Stimulated activated CD8-positive, alpha-beta memory T cell treated with anti-CD3 and anti-CD28 coated beads, Interleukin-12 subunit alpha, Interleukin-12 subunit beta, amount 100 ng/mL, for 1 hour (primary cell): ENCODE measurements around the gene PLEK2.
A peak's percentile ranks its signal among the peaks of the same experiment; 100 is the strongest.

Source experiments
- DNase-seq: peaks from one replicate; pipeline ENCODE4 v3.0.0-alpha.2; 2020; ENCODE audit warnings: low read depth

PLEK2 gene

DNA sequence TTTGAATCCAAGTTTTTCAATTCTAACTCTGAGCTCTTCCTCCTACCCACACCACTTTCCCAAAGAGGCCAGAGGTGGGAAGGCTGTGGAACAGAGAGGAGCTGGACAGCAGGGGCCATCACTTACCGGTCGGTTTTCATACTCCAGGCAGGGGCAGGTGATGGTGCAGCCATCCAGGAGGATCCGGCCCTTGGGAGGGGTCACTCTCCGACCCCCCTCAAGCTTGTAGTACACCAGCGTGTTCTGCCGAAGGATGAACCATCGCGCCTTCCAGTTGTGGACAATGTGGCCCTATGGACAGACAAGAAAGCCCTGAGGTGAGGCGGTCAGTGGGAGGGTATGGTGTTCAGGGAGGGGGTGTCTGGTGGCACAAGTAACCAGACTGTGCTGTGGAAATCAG is 14.4 kb downstream of the PLEK2 start:
- DNase-seq = no peak

DNA sequence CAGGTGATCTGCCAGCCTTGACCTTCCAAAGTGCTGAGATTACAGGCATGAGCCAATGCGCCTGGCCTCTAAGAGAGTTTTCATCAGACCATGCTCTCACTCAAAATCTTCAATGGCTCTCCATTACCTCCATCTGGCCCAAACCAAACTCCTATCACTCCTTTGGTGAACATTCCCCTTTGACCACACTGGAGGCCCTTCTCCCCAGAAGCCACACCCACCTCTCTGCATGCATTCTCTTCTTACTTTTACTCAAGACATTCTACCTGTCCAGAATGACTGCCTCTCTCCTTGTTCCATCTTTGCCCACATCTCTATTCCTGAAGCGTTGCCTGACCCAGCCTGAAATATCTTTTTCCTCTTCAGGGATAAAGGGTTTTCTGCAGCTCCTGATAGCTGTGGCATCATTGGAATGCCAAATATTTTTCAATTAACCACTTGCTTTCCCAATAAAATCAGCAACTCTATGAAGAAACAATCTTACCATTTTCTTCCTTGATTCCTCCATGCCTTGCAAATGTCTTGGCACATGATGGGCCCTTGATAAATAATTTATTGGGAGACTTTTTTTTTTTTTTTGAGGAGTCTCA is 15.5 kb downstream of the PLEK2 start:
- DNase-seq = no peak

DNA sequence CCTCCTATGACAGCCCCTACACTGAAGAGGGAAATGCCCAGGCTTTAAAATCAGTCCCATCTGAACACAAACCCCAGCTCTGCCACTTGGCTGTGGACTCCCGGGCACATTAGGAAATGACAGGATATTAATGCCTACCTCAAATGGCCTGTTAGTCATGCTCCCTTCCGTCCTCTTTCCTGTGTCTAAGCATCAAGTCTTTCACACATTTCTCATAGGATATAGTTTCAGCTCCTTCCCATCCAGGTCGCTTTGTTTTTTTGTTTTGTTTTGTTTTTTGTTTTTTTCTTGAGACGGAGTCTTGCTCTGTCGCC is 16.1 kb downstream of the PLEK2 start:
- DNase-seq = no peak

DNA sequence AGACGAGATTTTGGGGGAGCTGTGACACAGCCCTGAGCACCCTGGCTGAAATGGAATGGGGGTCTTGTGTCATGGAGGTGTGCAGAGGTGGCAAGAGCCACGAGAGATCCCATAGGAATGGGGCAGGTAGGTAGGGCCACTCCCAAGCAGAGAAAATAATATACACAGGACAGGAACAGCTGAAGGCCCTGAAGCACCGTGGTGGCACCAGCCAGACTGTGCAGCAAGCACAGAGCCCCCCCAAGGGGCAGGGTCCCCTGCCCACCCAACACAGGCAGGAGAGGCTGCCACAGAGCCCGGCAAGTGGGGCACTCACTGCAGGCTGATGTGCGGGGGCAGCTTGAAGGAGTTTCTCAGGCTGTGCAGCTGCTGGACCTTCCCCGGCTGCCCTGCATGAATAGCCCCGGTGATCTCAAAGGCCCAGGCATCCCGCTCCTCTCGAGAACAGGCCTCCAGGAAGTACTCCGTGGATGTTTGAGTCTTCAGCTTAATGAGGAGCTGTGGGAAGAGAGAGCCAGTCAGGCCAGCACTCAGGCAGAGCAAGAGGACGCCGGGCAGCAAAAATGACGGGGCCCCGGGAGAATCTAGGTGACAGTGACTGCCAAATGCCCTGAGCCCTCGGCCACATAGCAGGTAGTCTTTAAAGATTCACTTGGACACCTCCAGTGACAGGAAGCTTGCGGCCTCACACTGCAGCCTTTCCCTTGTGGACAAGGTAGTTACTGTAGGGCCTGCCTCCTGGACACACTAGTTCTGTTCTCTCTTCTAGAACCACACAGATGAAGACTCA is 16.7 kb downstream of the PLEK2 start:
- no peak for DNase-seq

DNA sequence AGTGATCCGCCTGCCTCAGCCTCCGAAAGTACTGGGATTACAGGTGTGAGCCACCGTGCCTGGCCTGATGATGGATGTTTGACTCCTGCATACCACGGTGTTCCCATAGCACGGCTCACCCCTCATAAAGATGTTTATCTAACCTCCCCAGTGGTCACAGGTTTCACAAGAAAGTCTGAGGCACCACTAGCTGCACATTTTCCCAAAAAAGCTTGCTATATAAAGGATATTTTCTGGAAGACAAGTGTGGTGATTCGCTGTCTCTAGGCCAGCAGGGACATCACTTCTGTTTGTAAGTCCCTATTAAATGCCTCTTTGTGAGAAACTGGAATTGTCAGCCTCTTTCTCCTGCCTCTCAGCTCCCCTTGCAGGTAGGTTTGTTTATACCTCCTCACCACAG is 18.3 kb downstream of the PLEK2 start:
- no peak for DNase-seq

DNA sequence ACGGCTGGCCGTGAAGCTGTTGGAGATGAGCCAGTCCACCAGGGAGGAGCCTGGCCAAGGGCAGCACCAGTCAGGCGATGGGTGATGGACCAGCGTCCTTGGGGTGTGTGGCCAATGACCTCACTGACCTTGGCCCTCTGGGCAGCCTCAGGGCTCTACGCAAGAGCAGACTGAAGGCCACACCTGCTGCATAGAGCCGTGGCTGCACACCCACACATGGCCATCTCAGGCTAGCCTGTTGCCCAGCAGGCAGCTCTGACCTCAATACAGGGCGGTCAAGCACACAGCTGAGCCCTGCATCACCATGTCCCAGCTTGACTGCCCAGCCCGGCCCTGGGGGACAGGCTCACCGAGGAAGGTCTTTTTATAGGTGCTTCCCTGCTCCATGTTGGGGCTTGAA is 19.2 kb downstream of the PLEK2 start:
- DNase-seq = no peak

DNA sequence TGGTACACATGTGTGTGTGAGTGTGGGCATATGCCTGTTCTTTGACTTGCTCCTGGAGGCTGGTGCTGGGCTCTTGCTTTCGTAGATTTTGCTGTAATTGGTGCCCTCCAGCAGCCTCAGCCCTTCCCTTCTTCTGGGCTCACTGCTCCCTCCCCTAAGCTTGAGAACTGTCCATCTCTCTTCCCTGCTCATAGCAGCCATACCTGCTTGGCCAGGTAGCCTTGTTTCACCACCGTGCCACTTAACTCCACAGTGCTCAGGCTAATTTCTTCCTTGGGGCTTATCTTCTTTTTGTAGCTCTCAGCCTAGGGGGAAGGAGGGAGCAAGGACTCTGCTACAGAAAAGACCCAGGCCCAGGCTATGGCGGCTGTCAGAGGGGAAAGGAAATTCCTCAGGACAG is 19.8 kb downstream of the PLEK2 start:
- no peak for DNase-seq

DNA sequence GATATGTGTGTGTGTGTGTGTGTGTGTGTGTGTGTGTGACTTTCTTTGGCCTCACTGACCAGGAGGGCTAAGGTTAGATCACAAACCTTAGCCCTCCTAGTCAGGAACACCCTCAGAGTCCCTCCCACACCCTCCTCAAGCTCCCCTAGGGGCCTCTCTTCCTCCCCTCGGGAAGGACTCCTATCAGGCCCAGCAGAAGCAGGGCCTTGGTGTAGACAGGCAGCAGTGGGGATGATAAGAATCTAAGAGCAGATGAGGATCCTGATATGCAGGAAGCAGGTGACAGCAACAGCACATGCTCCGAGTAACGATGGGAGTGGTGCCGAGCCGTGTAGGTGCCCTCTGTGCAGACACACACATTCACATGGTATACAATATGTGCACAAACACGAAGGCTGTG is 20.7 kb downstream of the PLEK2 start:
- no peak for DNase-seq

DNA sequence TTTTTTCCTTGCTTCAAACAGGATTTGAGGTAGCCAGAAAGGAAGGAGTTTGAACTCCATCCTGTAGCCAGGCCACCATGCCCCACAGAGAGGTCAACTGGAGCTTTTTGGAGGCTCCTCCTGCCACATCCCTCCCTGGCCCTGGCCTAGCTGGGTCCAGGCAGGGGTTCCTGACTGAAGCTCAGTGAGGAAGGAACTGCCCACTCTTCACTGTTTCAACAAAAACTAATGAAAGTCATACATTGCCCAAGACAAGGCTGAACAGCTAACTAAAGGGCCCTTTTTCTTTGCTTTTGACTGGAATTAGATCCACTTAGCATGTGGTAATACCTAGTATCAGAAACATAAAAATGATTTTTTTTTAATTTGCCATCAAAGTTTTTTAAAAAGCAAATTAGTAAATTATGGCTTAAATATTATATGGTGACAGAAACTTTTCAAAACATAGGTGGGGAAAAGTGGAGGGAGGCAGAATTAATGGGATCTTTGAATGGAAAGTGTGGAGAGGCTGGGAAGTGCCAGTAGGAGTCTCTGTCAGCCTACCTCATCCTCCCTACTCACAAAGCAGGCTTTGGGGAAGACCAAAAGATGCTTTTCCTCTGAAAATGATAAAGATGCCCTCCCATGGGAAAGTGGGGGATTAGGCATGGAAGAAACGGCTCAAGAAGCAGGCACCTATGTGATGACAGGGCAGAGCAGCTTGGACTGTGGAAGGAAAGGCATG is 22.0 kb downstream of the PLEK2 start:
- no peak for DNase-seq

DNA sequence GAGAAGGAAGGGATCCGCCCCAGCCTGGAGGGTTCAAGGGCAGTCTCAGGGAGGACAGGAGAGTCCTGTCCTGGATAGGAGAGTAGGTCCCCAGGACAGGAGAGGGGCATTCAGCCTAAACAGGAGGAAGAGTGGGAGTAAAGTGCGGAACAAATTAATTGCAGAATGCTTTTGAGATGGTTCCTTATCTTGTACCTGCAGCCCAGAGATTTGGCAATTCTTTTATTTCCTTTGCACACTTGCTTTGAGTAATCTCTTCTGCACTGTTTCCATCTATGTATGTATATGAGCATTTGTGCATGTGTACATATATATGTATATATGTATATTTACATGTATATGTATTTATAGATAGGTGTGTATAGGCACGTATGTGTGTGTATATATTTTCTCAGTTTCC is 22.7 kb downstream of the PLEK2 start:
- DNase-seq = no peak

DNA sequence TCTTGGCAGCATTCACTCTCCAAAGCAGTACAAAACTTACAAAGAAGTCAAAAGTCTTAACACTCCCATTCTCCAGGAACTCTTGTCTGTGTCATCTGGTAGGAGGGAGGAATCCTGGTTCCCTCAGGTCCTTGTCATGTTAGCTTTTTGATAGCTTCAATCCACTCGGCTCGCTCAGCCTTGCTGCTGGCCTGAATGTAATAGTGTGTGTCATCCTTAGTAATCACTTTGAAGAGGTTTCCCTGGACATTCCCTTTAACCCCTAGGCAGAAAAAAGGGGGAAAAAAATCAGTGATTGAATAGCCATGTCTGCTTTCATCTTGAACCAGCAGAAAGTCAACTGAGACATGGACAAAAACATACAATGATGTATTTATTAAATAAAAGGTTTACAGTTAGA is 24.8 kb downstream of the PLEK2 start:
- DNase-seq = no peak

DNA sequence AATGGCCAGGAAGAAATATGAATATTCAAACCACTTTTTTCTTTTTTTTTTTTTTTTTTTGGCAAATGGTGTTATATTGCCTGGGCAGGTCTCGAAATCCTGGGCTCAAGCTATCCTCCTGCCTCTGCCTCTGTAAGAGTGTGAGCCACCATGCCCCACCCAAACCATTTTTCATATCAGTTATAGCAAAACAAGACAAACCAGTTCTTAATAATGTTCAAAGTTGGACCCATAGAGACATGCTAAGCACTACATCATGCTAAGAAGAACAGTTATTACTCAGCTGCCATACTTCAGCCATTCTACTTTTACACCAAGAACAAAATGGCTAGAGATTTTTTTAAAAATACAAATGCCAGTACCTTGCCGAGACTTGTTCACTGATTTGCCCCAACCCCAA is 26.3 kb downstream of the PLEK2 start:
- DNase-seq = no peak

DNA sequence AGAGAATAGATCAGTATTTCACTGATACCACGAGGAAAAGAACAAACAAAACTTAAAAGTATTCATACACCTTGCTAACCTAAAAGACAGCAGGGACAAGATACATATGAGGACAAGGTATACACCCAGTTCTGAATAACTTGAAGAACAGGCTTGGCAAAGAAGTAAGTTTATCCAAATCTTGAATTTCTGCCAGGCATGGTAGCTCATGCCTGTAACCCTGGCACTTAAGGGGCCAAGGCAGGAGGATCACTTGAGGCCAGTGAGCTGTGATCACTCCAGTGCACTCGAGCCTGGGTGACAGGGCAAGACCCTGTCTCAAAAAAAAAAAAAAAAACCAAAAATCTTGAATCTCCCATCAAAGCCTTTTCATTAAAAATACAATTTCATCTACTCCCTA is 26.8 kb downstream of the PLEK2 start:
- no peak for DNase-seq

DNA sequence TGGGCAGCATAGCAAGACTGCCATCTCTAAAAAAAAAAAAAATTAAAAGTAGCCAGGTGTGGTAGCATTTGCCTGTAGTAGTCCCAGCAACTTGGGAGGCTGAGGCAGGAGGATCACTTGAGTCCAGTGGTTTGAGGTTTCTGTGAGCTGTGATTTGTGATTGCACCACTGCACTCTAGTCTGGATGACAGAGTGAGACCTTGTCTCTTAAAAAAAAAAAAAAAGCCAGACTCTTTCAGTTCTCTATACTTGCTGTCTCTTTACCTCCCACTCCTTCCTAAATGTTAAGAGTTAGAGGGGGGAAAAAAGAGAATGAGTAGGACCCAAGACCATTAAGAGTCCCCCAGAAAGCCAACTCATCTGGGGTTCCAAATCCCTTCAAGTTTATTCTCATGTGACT is 34.0 kb downstream of the PLEK2 start:
- DNase-seq = no peak

DNA sequence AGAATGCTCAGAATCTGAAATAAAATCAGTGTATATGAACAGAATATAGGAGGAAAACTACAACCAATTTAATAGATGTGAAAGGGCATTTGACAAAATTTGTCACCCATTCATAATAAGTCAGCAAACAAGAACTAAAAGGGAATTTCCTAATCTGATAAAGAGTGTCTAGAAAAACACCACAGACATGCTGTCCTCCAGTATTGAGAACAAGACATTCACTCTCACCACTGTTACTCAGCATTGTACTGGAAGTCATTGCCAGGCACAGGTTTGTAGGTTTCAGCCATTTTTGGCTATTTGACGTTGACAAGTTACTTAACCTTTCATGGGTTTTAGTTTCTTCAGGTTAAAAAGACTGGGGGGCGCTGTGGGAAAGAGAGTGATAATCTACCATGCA is 38.6 kb downstream of the PLEK2 start:
- no peak for DNase-seq

DNA sequence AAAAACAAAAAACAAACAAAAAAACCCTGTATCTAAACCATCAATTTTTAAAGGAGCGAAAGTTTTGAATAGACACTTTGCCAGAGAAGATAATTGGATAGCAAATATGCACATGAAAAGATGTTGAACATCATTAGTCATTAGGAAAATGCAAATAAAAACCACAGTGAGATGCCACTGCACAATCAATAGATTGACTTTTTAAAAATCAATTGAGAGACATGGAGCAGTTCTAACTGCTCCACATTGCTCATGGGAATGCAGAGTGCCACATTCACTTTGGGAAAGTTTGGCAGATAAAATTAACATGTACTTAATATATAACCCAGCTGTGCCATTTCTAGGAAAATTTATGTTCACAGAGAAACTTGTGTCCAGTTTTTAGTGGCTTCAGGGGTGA is 39.1 kb downstream of the PLEK2 start:
- DNase-seq = no peak

DNA sequence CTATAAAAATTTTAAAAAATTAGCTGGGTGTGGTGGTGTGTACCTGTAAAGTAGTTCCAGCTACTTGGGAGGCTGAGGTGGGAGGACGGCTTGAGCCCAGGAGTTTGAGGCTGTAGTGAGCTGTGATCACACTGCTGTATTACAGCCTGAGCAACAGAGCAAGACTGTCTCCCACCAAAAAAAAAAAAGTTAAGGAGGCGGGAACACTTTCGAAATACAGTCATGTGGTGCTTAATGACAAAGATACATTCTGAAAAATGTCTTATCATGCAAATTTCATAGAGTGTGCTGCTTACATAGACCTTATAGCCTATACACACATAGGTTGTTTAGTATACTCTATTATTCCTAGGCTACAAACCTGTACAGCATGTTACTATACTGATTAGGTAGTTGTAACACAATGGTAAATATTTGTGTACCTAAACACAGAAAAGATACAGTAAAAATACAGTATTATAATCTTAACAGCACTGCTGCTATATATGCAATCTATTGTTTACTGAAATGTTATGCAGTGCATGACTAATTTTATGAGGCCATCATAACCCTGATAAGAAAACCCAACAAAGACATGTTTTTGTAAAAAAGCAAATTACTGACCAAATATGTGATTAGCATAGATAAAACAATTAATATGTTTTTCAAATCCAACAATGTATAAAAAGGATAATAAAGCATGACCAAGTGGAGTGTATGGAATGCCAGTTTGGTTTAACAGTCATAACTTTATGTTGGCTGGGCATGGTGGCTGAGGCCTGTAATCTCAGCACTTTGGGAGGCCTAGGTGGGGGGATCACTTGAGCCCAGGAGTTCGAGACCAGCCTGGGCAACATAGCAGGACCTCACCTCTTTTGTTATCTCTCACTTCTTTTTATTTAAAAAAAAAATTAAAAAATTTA is 40.5 kb downstream of the PLEK2 start:
- no peak for DNase-seq

DNA sequence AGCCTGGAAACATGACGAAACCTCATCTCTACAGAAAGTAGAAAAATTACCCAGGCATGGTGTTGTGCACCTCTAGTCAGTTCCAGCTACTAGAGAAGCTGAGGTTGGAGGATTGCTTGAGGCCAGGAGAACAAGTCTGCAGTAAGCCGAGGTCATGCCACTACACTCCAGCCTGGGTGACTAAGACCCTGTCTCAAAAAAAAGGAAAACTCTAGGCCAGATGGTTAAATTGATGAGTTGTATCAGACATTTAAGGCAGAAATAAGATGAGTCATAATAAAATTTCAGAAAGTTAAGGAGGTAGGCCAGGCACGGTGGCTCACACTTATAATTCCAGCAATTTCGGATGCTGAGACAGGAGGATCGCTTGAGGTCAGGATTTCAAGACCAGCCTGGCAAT is 41.1 kb downstream of the PLEK2 start:
- no peak for DNase-seq

DNA sequence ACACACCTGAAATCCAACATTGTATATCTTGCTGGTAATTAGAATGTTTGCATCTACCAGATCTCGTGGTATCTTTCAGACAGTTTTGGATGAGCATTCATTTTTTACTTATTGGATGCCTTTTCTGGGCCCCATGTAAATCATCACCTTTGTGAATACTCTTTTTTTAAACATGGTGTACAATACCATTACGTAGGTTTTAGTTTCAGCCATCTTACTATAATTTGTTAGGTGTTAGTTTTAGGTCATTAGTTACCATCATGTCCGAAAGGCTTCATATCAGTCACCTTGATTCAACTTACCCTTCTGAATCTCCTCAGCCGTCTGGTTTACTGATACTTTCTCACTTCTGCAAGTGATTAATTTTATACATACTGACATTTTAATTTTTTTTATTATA is 46.5 kb downstream of the PLEK2 start:
- no peak for DNase-seq

DNA sequence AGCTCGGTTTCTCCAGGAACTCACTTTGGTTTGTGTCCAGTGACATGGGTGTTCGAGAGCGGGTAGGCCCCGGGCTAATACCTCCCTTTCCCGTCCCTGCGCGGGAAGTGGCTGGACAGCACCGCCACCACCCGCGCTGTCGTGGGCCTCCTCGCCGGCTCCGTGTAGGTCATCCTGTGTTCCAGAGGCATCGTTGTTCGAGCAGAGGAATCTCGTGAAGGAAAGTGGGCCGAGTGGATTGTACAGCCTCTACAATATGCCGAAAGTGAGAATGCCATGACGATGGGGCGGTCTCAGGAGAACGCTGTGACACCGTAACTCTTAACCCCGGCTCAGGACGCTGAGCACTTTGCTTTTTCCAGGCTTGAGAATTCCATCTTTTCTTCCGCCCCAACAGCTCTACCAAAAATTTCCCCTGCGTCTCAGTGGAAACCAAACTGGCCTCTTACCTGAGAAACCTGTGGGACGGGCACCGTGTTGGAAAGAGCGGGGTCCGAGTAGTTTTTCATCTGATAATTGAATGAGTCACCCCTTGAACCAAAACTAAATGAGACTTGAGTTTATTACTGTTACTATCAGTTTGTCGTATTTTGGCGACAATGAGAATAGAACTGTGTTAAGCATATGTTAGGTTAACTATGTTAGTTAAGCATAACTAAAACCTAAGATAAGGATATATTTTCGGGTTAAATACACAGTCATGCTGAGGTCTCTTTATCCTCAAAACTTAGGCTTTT is 51.3 kb downstream of the PLEK2 start:
- no peak for DNase-seq

DNA sequence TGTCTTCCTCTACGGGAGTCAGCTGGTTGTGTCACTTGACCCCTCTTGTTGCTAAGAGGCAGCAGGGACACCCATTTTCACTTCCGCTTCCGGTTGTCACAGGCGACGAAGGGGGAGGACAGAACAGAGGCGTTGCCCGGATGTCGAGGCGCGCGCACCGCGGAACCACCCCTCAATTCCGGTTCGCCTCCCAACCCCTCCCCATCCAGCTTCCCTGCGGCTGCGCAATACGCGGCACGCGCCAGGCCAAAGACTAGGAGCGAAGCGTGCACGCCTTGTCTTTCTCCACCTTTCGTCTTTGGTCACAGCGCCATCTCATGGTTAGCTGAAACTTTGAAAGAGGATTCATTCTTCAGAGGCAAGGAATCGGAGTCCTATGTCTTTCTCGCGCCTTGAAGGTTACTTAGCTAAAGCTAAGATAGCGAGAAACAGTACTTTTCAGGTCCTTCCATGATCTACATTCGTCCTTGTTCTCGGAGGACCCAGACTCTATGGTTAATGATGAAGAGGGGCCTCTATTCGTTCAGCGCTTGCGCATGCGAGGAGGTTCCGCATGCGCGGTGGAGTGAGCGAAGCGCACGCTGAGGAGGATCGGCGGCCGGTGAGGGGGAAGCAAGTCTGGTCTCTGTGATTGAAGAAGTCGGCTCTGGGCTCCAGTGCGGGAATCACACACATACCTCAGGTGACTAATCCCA is 52.0 kb downstream of the PLEK2 start, which contains the start of the genes ATP6V1D and EIF2S1:
TSS of gene ATP6V1D (minus strand) at position 30 of the 695 bp plus-strand sequence. CDS start 106 bp downstream, outside the sequence.
TSS of gene EIF2S1 (plus strand) at position 554 of the 695 bp plus-strand sequence. CDS start 4,440 bp downstream, outside the sequence.
- peak; percentile 100 for DNase-seq
